ENCODE results near the gene ACTRT2. TPM values are rescaled to one million over a fixed set of nuclear protein-coding genes. Genes with fewer than 3 reads are reported as not detected.
A peak's percentile ranks its signal among the peaks of the same experiment; 100 is the strongest.

The ACTRT2 gene
- total RNA-seq = not detected in 2 replicates
- long read RNA-seq = 0 reads

DNA sequence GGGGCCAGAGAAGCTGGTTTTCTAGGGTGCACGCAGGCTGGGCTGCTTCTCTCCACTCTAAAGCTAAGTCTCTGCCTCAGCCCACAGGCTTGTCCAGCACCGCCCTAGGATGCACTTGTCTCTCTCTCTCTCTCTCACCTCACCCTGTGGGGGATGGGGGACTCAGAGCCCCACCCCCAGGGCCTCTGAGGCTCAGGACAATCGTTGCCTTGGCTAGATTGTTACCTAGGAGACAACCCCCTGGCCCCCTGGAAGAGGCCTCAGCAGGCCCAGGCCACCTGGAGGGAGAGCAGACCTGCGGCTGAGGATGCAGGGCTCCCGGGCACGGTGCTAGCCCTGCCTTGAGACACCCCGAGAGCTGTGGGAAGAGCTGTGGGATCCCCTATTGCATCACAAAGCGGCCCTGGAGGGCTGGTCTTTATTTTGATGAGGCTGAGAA lies at the start of gene ACTRT2:
ACTRT2 (plus strand) TSS at position 235 of the 439 bp plus-strand sequence. CDS start 220 bp downstream, outside the sequence.
- TF ChIP-seq, protein P1, sequence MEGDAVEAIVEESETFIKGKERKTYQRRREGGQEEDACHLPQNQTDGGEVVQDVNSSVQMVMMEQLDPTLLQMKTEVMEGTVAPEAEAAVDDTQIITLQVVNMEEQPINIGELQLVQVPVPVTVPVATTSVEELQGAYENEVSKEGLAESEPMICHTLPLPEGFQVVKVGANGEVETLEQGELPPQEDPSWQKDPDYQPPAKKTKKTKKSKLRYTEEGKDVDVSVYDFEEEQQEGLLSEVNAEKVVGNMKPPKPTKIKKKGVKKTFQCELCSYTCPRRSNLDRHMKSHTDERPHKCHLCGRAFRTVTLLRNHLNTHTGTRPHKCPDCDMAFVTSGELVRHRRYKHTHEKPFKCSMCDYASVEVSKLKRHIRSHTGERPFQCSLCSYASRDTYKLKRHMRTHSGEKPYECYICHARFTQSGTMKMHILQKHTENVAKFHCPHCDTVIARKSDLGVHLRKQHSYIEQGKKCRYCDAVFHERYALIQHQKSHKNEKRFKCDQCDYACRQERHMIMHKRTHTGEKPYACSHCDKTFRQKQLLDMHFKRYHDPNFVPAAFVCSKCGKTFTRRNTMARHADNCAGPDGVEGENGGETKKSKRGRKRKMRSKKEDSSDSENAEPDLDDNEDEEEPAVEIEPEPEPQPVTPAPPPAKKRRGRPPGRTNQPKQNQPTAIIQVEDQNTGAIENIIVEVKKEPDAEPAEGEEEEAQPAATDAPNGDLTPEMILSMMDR (IDR thresholded peaks at IDR 0.05) = no peak
- Mint-ChIP-seq H3K4me1 (ENCODE audit: unreplicated experiment) (no peaks in the 10 kb centered on the region), H3K27ac (ENCODE audit: unreplicated experiment) (no peak within 1 kb of the TSS), H3K27me3 (ENCODE audit: unreplicated experiment) (no peaks in the 10 kb centered on the region), H3K36me3 (ENCODE audit: unreplicated experiment) (no peaks in the 10 kb centered on the region), H3K4me3 (ENCODE audit: unreplicated experiment) (no peak within 1 kb of the TSS), H3K9me3 (ENCODE audit: unreplicated experiment) (no peaks in the 10 kb centered on the region)
- DNase-seq (ENCODE audit: extremely low spot score, unreplicated experiment) = no peak

GRCh38 chr1:2971609-2972008 lies 49.7 kb upstream of the ACTRT2 start:
- H3K27ac Mint-ChIP-seq (ENCODE audit: unreplicated experiment) = no peak overlapping the region
- TF ChIP-seq, protein P1 (IDR thresholded peaks at IDR 0.05) = no peak
- H3K27me3 Mint-ChIP-seq (ENCODE audit: unreplicated experiment) = no peaks in the 10 kb centered on the region
- H3K9me3 Mint-ChIP-seq (ENCODE audit: unreplicated experiment) = peaks cover 6% of the 10 kb centered on the region
- DNase-seq (ENCODE audit: extremely low spot score, unreplicated experiment) = peak; percentile 83
- H3K4me1 Mint-ChIP-seq (ENCODE audit: unreplicated experiment) = no peaks in the 10 kb centered on the region
- H3K36me3 Mint-ChIP-seq (ENCODE audit: unreplicated experiment) = no peaks in the 10 kb centered on the region
- H3K4me3 Mint-ChIP-seq (ENCODE audit: unreplicated experiment) = no peak overlapping the region

DNA sequence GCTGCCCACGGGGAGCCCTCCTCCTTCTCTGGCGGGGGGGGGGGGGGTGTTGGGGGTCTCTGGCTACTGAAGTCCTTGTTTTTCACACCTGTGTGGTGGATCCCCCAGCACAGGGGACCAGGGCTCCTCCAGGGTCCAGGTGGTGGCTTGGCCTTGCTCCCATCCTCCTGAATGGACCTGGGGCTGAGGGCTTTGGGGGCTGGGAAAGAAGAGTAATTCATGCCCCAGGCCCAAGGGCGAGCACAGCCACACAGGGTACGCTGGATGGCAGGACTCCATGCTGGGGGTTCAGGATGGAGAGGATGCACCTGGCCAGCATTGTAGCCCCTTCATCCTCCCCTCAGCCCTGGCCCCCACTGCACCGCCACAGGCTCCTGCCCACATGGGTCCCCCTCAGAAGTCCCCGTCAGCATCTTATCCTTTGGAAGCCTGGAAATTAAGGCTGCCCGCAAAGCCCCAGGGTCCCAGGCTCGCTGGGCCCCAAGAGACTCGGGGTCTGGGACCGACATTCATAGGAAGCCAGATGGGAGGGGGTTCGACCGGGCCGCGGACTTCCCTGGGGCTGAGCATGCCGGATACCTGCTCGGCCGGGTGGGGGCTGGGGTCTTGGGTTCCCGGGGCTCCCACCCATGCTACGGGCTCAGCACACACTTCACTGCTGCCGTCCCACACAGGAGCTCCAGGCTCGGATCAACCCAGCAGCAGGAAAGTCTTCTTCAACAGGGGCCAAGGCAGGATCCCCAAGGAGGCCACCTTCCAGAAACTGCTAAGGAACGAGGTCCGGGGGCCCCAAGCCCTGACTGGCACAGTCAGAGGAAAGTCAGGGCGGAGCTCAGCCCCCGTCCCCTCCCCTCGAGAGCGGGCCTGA lies 49.0 kb upstream of the ACTRT2 start:
- H3K36me3 Mint-ChIP-seq (ENCODE audit: unreplicated experiment) = no peaks in the 10 kb centered on the region
- no peak overlapping the region for H3K4me3 Mint-ChIP-seq (ENCODE audit: unreplicated experiment)
- H3K27ac Mint-ChIP-seq (ENCODE audit: unreplicated experiment) = no peak overlapping the region
- H3K9me3 Mint-ChIP-seq (ENCODE audit: unreplicated experiment) = peaks cover 6% of the 10 kb centered on the region
- no peaks in the 10 kb centered on the region for H3K27me3 Mint-ChIP-seq (ENCODE audit: unreplicated experiment)
- TF ChIP-seq, protein P1 (IDR thresholded peaks at IDR 0.05) = no peak
- DNase-seq (ENCODE audit: extremely low spot score, unreplicated experiment) = peak; percentile 83
- H3K4me1 Mint-ChIP-seq (ENCODE audit: unreplicated experiment) = no peaks in the 10 kb centered on the region

- H3K4me3 Mint-ChIP-seq (ENCODE audit: unreplicated experiment) = no peak overlapping the region
- no peaks in the 10 kb centered on the region for H3K27me3 Mint-ChIP-seq (ENCODE audit: unreplicated experiment)
- no peak overlapping the region for H3K27ac Mint-ChIP-seq (ENCODE audit: unreplicated experiment)
- no peaks in the 10 kb centered on the region for H3K4me1 Mint-ChIP-seq (ENCODE audit: unreplicated experiment)
- no peaks in the 10 kb centered on the region for H3K36me3 Mint-ChIP-seq (ENCODE audit: unreplicated experiment)
- TF ChIP-seq, protein P1 (IDR thresholded peaks at IDR 0.05) = no peak
- DNase-seq (ENCODE audit: extremely low spot score, unreplicated experiment) = peak; percentile 83
- peaks cover 6% of the 10 kb centered on the region for H3K9me3 Mint-ChIP-seq (ENCODE audit: unreplicated experiment)
These were observed 48.2 kb upstream of the ACTRT2 start for GRCh38 chr1:2972879-2973575.
